NCI-H1417 (cell line): ENCODE results near the gene ZDHHC14.
"Not testable (repeated sequence)": the region's sequence is repeated elsewhere in the genome, so short reads cannot be mapped to it uniquely, and the experiment has no call there.

Source experiments
- DNase-seq, 3 experiments: peaks; one replicate each; lab custom pipeline; 2025; lab: John Stamatoyannopoulos, UW

ZDHHC14 gene

GRCh38 chr6:157380779-157381561 lies at the start of gene ZDHHC14:
TSS of gene ZDHHC14 (plus strand) at chr6:157381190.
- peak; percentile 89 to 96 (median 95) for DNase-seq

- DNase-seq: no peak
Measured at GRCh38 chr6:157332813-157333212, 48.2 kb upstream of the ZDHHC14 start.

- no peak for DNase-seq
Measured at GRCh38 chr6:157333537-157333936, 47.5 kb upstream of the ZDHHC14 start.

GRCh38 chr6:157333956-157334355 lies 47.0 kb upstream of the ZDHHC14 start:
- DNase-seq: no peak

- DNase-seq: peak in 1 of 3 experiments; percentile 22
Measured at GRCh38 chr6:157335829-157336228, 45.2 kb upstream of the ZDHHC14 start.

- not testable (repeated sequence) for DNase-seq
Measured at GRCh38 chr6:157337276-157337675, 43.7 kb upstream of the ZDHHC14 start.

GRCh38 chr6:157337751-157338150 lies 43.2 kb upstream of the ZDHHC14 start:
- no peak for DNase-seq

- DNase-seq: no peak
Measured at GRCh38 chr6:157339432-157339831, 41.6 kb upstream of the ZDHHC14 start.

- DNase-seq: no peak
Measured at GRCh38 chr6:157343732-157344131, 37.3 kb upstream of the ZDHHC14 start.

- no peak for DNase-seq
Measured at GRCh38 chr6:157346373-157346772, 34.6 kb upstream of the ZDHHC14 start.

- DNase-seq: peak in 1 of 3 experiments; percentile 47
Measured at GRCh38 chr6:157358287-157358686, 22.7 kb upstream of the ZDHHC14 start.

GRCh38 chr6:157361886-157362285 lies 19.1 kb upstream of the ZDHHC14 start:
- DNase-seq: no peak

- no peak for DNase-seq
Measured at GRCh38 chr6:157364705-157365104, 16.3 kb upstream of the ZDHHC14 start.

GRCh38 chr6:157366648-157367047 lies 14.3 kb upstream of the ZDHHC14 start:
- no peak for DNase-seq

GRCh38 chr6:157368359-157369049 lies 12.5 kb upstream of the ZDHHC14 start:
- no peak for DNase-seq

GRCh38 chr6:157370755-157371154 lies 10.2 kb upstream of the ZDHHC14 start:
- DNase-seq: no peak

GRCh38 chr6:157372501-157373280 lies 8.3 kb upstream of the ZDHHC14 start:
- no peak for DNase-seq

- no peak for DNase-seq
Measured at GRCh38 chr6:157374889-157375443, 6.0 kb upstream of the ZDHHC14 start.

- DNase-seq: no peak
Measured at GRCh38 chr6:157376241-157376640, 4.7 kb upstream of the ZDHHC14 start.

GRCh38 chr6:157376706-157377230 lies 4.2 kb upstream of the ZDHHC14 start:
- DNase-seq: peak; percentile 28 to 84 (median 39)

GRCh38 chr6:157379656-157380457 lies 1.1 kb upstream of the ZDHHC14 start:
- DNase-seq: peak; percentile 94 to 98 (median 96)
